Loucy (cell line): ENCODE results near the gene C1QTNF1.

ENCODE experiments used
- CTCF ChIP-seq: fragments of 200-600 bp; sonication (generic); conservative IDR thresholded peaks from 2 replicates; pipeline ENCODE4 v1.5.1; 2014; ENCODE audit warnings: mild to moderate bottlenecking, antibody characterized with exemption, low read length
- EZH2phosphoT487 ChIP-seq: fragments of 200-600 bp; IDR thresholded peaks from 2 replicates; pipeline ENCODE4 v1.6.1; 2018; ENCODE audit warnings: antibody characterized with exemption, mild to moderate bottlenecking, moderate library complexity, borderline replicate concordance

GRCh38 chr17:79075861-79076406 is 52.0 kb downstream of the C1QTNF1 start:
- TF ChIP-seq CTCF (no peak), EZH2phosphoT487 (no peak)
